BJ (cell line): ENCODE measurements around the gene SCFD1. TPM values are rescaled to one million over a fixed set of nuclear protein-coding genes. Genes with fewer than 3 reads are reported as not detected.

Source experiments
- CTCF ChIA-PET: fragments of 350-600 bp; formaldehyde crosslinking; extraction: SDS; loops from one replicate; lab custom pipeline; 2021; ENCODE audit warnings: antibody characterized with exemption, inconsistent platforms; lab: Yijun Ruan, JAX
- POLR2A ChIA-PET: fragments of 300-600 bp; sonication (Branson Sonifier 250); formaldehyde crosslinking; extraction: SDS; loops from one replicate; lab custom pipeline; 2021; ENCODE audit warnings: antibody characterized with exemption; lab: Charles Lee
- DNase-seq: peaks from one replicate; pipeline ENCODE4 v3.0.0-alpha.2; 2011; ENCODE audit warnings: low read depth
- H3K27me3 ChIP-seq: 2 replicates; pipeline ENCODE4 v1.6.0; 2011; ENCODE audit warnings: low read length; ENCODE audit not compliant: control insufficient read depth, insufficient read depth
- H3K36me3 ChIP-seq: 2 replicates; pipeline ENCODE4 v1.5.1; 2011; ENCODE audit warnings: low read length; ENCODE audit not compliant: control insufficient read depth, insufficient read depth
- H3K4me3 ChIP-seq: 2 replicates; pipeline ENCODE4 v1.5.1; 2011; ENCODE audit warnings: low read depth, mild to moderate bottlenecking, control low read depth, low read length
- CTCF ChIP-seq: IDR thresholded peaks from 2 replicates; pipeline ENCODE4 v1.5.1; 2011; ENCODE audit warnings: low read depth, mild to moderate bottlenecking, control low read depth, inconsistent platforms, low read length, moderate library complexity; ENCODE audit not compliant: insufficient read depth
- polyA plus RNA-seq: library from polyadenylated mRNA; depleted of rRNA; stranded (reverse); fragments of >200 nt; gene quantifications from 2 replicates; pipeline ENCODE4 v1.2.3, GENCODE V29; 2011; rRNA removed

Gene SCFD1
- polyA plus RNA-seq, 1 experiment: 61.0 TPM

GRCh38 chr14:30771595-30771994 is 149.5 kb downstream of the SCFD1 start:
- no peak for DNase-seq
- CTCF ChIA-PET: no interaction called here
- no peak overlapping the region for H3K4me3 ChIP-seq
- peaks cover 5% of the 10 kb centered on the region for H3K27me3 ChIP-seq
- no peak for TF ChIP-seq CTCF
- no peaks in the 10 kb centered on the region for H3K36me3 ChIP-seq
- POLR2A ChIA-PET: no interaction called here

GRCh38 chr14:30779210-30779609 is 157.1 kb downstream of the SCFD1 start:
- H3K4me3 ChIP-seq: no peak overlapping the region
- H3K27me3 ChIP-seq: peaks cover 5% of the 10 kb centered on the region; the same call in 1 of the 2 replicates
- CTCF ChIA-PET: no interaction called here
- H3K36me3 ChIP-seq: no peaks in the 10 kb centered on the region
- TF ChIP-seq CTCF: no peak
- no peak for DNase-seq
- POLR2A ChIA-PET: no interaction called here

Other genes starting within 250 kb of the SCFD1 start
- 7.5 and 13.9 TPM in 2 replicates for gene G2E3, start 63.2 kb upstream of the SCFD1 start, polyA plus RNA-seq